ENCODE measurements around the gene DCAF10.
"Not testable (repeated sequence)": the region's sequence is repeated elsewhere in the genome, so short reads cannot be mapped to it uniquely, and the experiment has no call there.

- TF ChIP-seq NRF1 (conservative IDR thresholded peaks at IDR 0.05; ENCODE audit: low read depth, low read length); NR2F1 (conservative IDR thresholded peaks at IDR 0.05): not testable (repeated sequence)
These were observed 87.5 kb downstream of the DCAF10 start for GRCh38 chr9:37887977-37888583.

Measured in GM12878 (cell line).